H1 (cell line): Measurements from ENCODE around the gene HES1. TPM values are rescaled to one million over a fixed set of nuclear protein-coding genes. Genes with fewer than 3 reads are reported as not detected.

ENCODE experiments used
- CTCF ChIA-PET: fragments of 300-600 bp; sonication (Branson Sonifier 250); formaldehyde crosslinking; loops from one replicate; lab custom pipeline; 2021; ENCODE audit not compliant: partially characterized antibody; lab: Charles Lee
- POLR2A ChIA-PET: fragments of 300-600 bp; sonication (Branson Sonifier 250); formaldehyde crosslinking; loops from one replicate; lab custom pipeline; 2021; ENCODE audit warnings: inconsistent platforms; ENCODE audit not compliant: partially characterized antibody; lab: Charles Lee
- DNase-seq, 2 experiments: peaks; one replicate each; pipeline versions ENCODE4 v3.0.0 to v3.0.0-alpha.2; 2010 to 2022; ENCODE audit warnings: low spot score in 2 of 2, low read depth in 1 of 2, mixed read lengths in 1 of 2
- FAIRE-seq: peaks from 2 replicates; lab custom pipeline; 2011; peaks lifted over from hg19 to GRCh38; lab: Jason Lieb, UNC
- H2AFZ ChIP-seq: 2 replicates; pipeline ENCODE4 v1.8.1; 2012; ENCODE audit warnings: low read length, inconsistent platforms
- H2AK5ac ChIP-seq: 2 replicates; pipeline ENCODE4 v1.6.1; 2013; ENCODE audit warnings: low read depth, low read length
- H2BK120ac ChIP-seq: replicated peaks from 2 replicates; pipeline ENCODE3; 2013; ENCODE audit warnings: low read depth, low read length, inconsistent platforms
- H2BK12ac ChIP-seq: 2 replicates; pipeline ENCODE4 v1.6.1; 2013; ENCODE audit warnings: low read depth, low read length
- H2BK15ac ChIP-seq: 2 replicates; pipeline ENCODE4 v1.6.1; 2013; ENCODE audit warnings: low read length
- H2BK20ac ChIP-seq: 2 replicates; pipeline ENCODE4 v1.6.1; 2013; ENCODE audit warnings: low read length
- H2BK5ac ChIP-seq: 2 replicates; pipeline ENCODE4 v1.6.1; 2013; ENCODE audit warnings: low read depth, low read length
- H3K14ac ChIP-seq: 2 replicates; pipeline ENCODE4 v1.6.1; 2013; ENCODE audit warnings: inconsistent platforms; ENCODE audit not compliant: insufficient read length
- H3K18ac ChIP-seq: 2 replicates; pipeline ENCODE4 v1.6.1; 2013; ENCODE audit warnings: low read length; ENCODE audit errors: extremely low read depth
- H3K23ac ChIP-seq: 2 replicates; pipeline ENCODE4 v1.6.1; 2013; ENCODE audit warnings: inconsistent platforms; ENCODE audit not compliant: insufficient read length
- H3K23me2 ChIP-seq: 2 replicates; pipeline ENCODE4 v1.6.1; 2013; ENCODE audit warnings: low read depth, low read length
- H3K27ac ChIP-seq: 2 replicates; pipeline ENCODE4 v1.6.1; 2011; ENCODE audit warnings: low read depth, low read length, inconsistent platforms
- H3K27me3 ChIP-seq, 4 experiments: replicated peaks in 1 of 4; 1 replicate in 1 of 4; 2 replicates in 3 of 4; pipeline versions ENCODE4 v1.6.1 to v1.8.1; 2011 to 2013; ENCODE audit warnings: low read length in 3 of 4, mild to moderate bottlenecking in 3 of 4, inconsistent platforms in 2 of 4, mixed read lengths in 2 of 4, moderate library complexity in 1 of 4; ENCODE audit not compliant: control insufficient read depth in 3 of 4, insufficient read depth in 3 of 4; ENCODE audit errors: extremely low read depth in 1 of 4
- H3K36me3 ChIP-seq, 4 experiments: 2 replicates each; pipeline versions ENCODE4 v1.6.1 to v1.8.1; 2011 to 2013; ENCODE audit warnings: mild to moderate bottlenecking in 4 of 4, low read length in 3 of 4, moderate library complexity in 2 of 4, control low read depth in 1 of 4, inconsistent platforms in 1 of 4; ENCODE audit not compliant: insufficient read depth in 4 of 4, control insufficient read depth in 2 of 4
- H3K4ac ChIP-seq: replicated peaks from 2 replicates; pipeline ENCODE3; 2013; ENCODE audit warnings: low read length, low read depth, mixed read lengths, inconsistent platforms; ENCODE audit not compliant: insufficient read length
- H3K4me1 ChIP-seq, 4 experiments: replicated peaks in 1 of 4; 1 replicate in 1 of 4; 2 replicates in 3 of 4; pipeline versions ENCODE4 v1.6.1 to v1.8.1; 2011 to 2013; ENCODE audit warnings: low read length in 3 of 4, inconsistent platforms in 2 of 4, mixed read lengths in 1 of 4; ENCODE audit not compliant: insufficient read depth in 4 of 4, control insufficient read depth in 3 of 4
- H3K4me2 ChIP-seq, 2 experiments: 2 replicates each; pipeline versions ENCODE4 v1.6.1 to v1.8.1; 2011 to 2013; ENCODE audit warnings: low read depth in 2 of 2, low read length in 2 of 2, control low read depth in 1 of 2, inconsistent platforms in 1 of 2, mild to moderate bottlenecking in 1 of 2; ENCODE audit not compliant: insufficient read depth in 1 of 2
- H3K4me3 ChIP-seq, 4 experiments: fragments of 200-600, 300-600 bp in 1 of 4; sonication (generic), shearing (Covaris generic), sonication (Bioruptor Twin) in 1 of 4; 2 replicates each; pipeline versions ENCODE4 v1.5.1 to v1.8.1; 2011 to 2016; ENCODE audit warnings: low read length in 4 of 4, low read depth in 3 of 4, control low read depth in 2 of 4, inconsistent platforms in 2 of 4, mild to moderate bottlenecking in 2 of 4, mixed read lengths in 1 of 4, moderate library complexity in 1 of 4; ENCODE audit not compliant: insufficient read depth in 2 of 4; ENCODE audit errors: extremely low read depth in 1 of 4
- H3K56ac ChIP-seq: replicated peaks from 2 replicates; pipeline ENCODE3; 2013; ENCODE audit warnings: low read depth, mild to moderate bottlenecking, mixed read lengths, low read length, inconsistent platforms; ENCODE audit not compliant: insufficient read length
- H3K79me1 ChIP-seq: 2 replicates; pipeline ENCODE4 v1.6.1; 2013; ENCODE audit warnings: low read depth, low read length, control low read depth
- H3K79me2 ChIP-seq, 2 experiments: 2 replicates each; pipeline versions ENCODE4 v1.6.1 to v1.8.1; 2012 to 2013; ENCODE audit warnings: low read length in 2 of 2, mild to moderate bottlenecking in 2 of 2, inconsistent platforms in 1 of 2; ENCODE audit not compliant: insufficient read depth in 2 of 2, control insufficient read depth in 1 of 2
- H3K9ac ChIP-seq, 4 experiments: replicated peaks in 1 of 4; 1 replicate in 1 of 4; 2 replicates in 3 of 4; pipeline versions ENCODE4 v1.6.1 to v1.8.1; 2011 to 2013; ENCODE audit warnings: low read depth in 3 of 4, low read length in 3 of 4, control low read depth in 2 of 4, mild to moderate bottlenecking in 2 of 4, moderate library complexity in 2 of 4, inconsistent platforms in 1 of 4; ENCODE audit errors: extremely low read depth in 1 of 4
- H3K9me3 ChIP-seq, 2 experiments: 2 replicates each; pipeline versions ENCODE4 v1.6.1 to v1.8.1; 2012 to 2013; ENCODE audit warnings: mild to moderate bottlenecking in 2 of 2, moderate library complexity in 2 of 2, control low read depth in 1 of 2, inconsistent platforms in 1 of 2, low read depth in 1 of 2, low read length in 1 of 2, mixed read lengths in 1 of 2; ENCODE audit not compliant: insufficient read depth in 2 of 2
- H4K20me1 ChIP-seq, 2 experiments: replicated peaks in 1 of 2; 2 replicates each; pipeline versions ENCODE3 to v1.8.1; 2011 to 2013; ENCODE audit warnings: inconsistent platforms in 2 of 2, low read length in 2 of 2, mild to moderate bottlenecking in 1 of 2; ENCODE audit not compliant: insufficient read depth in 2 of 2, control insufficient read depth in 1 of 2
- H4K5ac ChIP-seq: 2 replicates; pipeline ENCODE4 v1.6.1; 2013; ENCODE audit warnings: low read length, low read depth, mixed read lengths, inconsistent platforms; ENCODE audit not compliant: insufficient read length
- H4K8ac ChIP-seq: 2 replicates; pipeline ENCODE4 v1.8.0; 2013; ENCODE audit warnings: mild to moderate bottlenecking, moderate library complexity, low read length, inconsistent platforms; ENCODE audit not compliant: insufficient read depth; ENCODE audit errors: extremely low read depth
- H4K91ac ChIP-seq: replicated peaks from 2 replicates; pipeline ENCODE3; 2013; ENCODE audit warnings: low read length, mixed read lengths, inconsistent platforms; ENCODE audit not compliant: insufficient read length
- CTBP2 ChIP-seq: IDR thresholded peaks from 2 replicates; pipeline ENCODE4 v1.7.0; 2011; ENCODE audit warnings: borderline replicate concordance, mild to moderate bottlenecking, moderate library complexity, mixed read lengths, low read length; ENCODE audit not compliant: insufficient read depth, insufficient read length
- MAFK ChIP-seq: IDR thresholded peaks from 2 replicates; pipeline ENCODE4 v1.6.1; 2012; ENCODE audit warnings: low read depth, mild to moderate bottlenecking, improper control_type of control experiment, low read length
- MAX ChIP-seq: IDR thresholded peaks from 2 replicates; pipeline ENCODE4 v1.6.1; 2012; ENCODE audit warnings: inconsistent platforms
- WGBS, 2 experiments: shearing (Covaris generic) in 1 of 2; methylation state at CpG; one replicate each; pipeline versions ENCODE4 v1.1.6 to v1.1.7; 2013 to 2015; ENCODE audit warnings: low lambda C conversion rate in 2 of 2, mixed read lengths in 2 of 2, inconsistent platforms in 1 of 2, low coverage in 1 of 2, missing lambda C conversion rate in 1 of 2; ENCODE audit not compliant: insufficient replicate concordance in 2 of 2, insufficient coverage in 1 of 2, insufficient read length in 1 of 2; ENCODE audit errors: extremely low coverage in 1 of 2, missing lambda C conversion rate in 1 of 2; 5-methylcytosine and 5-hydroxymethylcytosine counted together
- polyA plus RNA-seq, 7 experiments: library from polyadenylated mRNA; depleted of rRNA in 3 of 7; stranded (reverse) in 5 of 7; unstranded in 2 of 7; fragments of >200 nt in 5 of 7; fragments of 200-250 nt in 2 of 7; gene quantifications; 1 replicate in 5 of 7; 2 replicates in 1 of 7; 4 replicates in 1 of 7; pipeline versions ENCODE4 v1.2.1 to v1.2.3, GENCODE V29; 2011 to 2013; ENCODE audit warnings: missing spikeins in 2 of 7, mixed read lengths in 2 of 7
- total RNA-seq: library from RNA; stranded (reverse); fragmentation: NEBNext Ultra II Directional; extraction: Animal tissue kit (Norgen Biotek cat#: 25700); gene quantifications from 2 replicates; pipeline ENCODE4 v1.2.1, GENCODE V29; 2021

Gene HES1
- total and polyA plus RNA-seq, 2 of the 8 experiments (the other 6 are each of a cell fraction or from before 2014, with no cell fraction given): 7.9 to 12.9 TPM

- peaks cover 0 to 20% (median 6%) of the 10 kb centered on the region in 4 experiments; a peak in 5 of 7 replicates for H3K4me1 ChIP-seq
- peak in 1 of 2 experiments; percentile 56 for DNase-seq
Observed at GRCh38 chr3:194176274-194176991, 40.5 kb downstream of the HES1 start.

More at GRCh38 chr3:194176274-194176991, 40.5 kb downstream of the HES1 start:
- H3K23me2 ChIP-seq: no peaks in the 10 kb centered on the region
- H3K23ac ChIP-seq: no peak overlapping the region
- no peak overlapping the region for H3K9ac ChIP-seq
- no peaks in the 10 kb centered on the region for H3K79me2 ChIP-seq
- no peak overlapping the region; the same call in 1 of the 2 replicates for H3K18ac ChIP-seq
- H2BK120ac ChIP-seq: no peak overlapping the region
- 20% methylated on average over 18 of the region's 18 CpGs; no CpG with 5 or more reads in 1 of the 2 experiments for WGBS, 2 experiments
- H2BK15ac ChIP-seq: no peak overlapping the region
- H3K56ac ChIP-seq: no peak overlapping the region
- ChIA-PET POLR2A (interaction anchor here (1.6 kb wide), 1 partner anchor 14 kb away, joined by 3 read pairs; no protein-coding TSS in a partner anchor), CTCF (interaction anchor here (0.6 to 1.6 kb wide), 5 partner anchors 9 to 396 kb away, joined by 3 to 4 read pairs (median 3); no protein-coding TSS in a partner anchor)
- H2BK20ac ChIP-seq: no peak overlapping the region
- no peak overlapping the region for H2AK5ac ChIP-seq
- no peak overlapping the region for H2BK12ac ChIP-seq
- no peaks in the 10 kb centered on the region; a peak in 1 of 7 replicates for H3K27me3 ChIP-seq
- no peak overlapping the region for H2BK5ac ChIP-seq
- no peak overlapping the region for H4K5ac ChIP-seq
- H3K27ac ChIP-seq: no peak overlapping the region
- H3K14ac ChIP-seq: no peak overlapping the region
- H3K79me1 ChIP-seq: no peaks in the 10 kb centered on the region
- H2AFZ ChIP-seq: no peak overlapping the region
- H4K91ac ChIP-seq: no peak overlapping the region
- H3K4me2 ChIP-seq: peak overlapping the region; percentile 36 to 58; a peak in 3 of 4 replicates
- no peak for FAIRE-seq
- H3K36me3 ChIP-seq: no peaks in the 10 kb centered on the region
- H3K9me3 ChIP-seq: no peaks in the 10 kb centered on the region
- H4K8ac ChIP-seq: no peak overlapping the region
- H3K4me3 ChIP-seq: peak overlapping the region in 1 of 4 experiments; percentile 22; a peak in 1 of 8 replicates
- no peak for TF ChIP-seq CTBP2
- TF ChIP-seq MAFK: peak; percentile 52; the same call in 1 of the 2 replicates
- TF ChIP-seq MAX: 0 out of 2 replicates have a peak, but pooled peaks have one; percentile 11
- TF ChIP-seq, all 59 proteins: peak for 2
- H3K4ac ChIP-seq: no peak overlapping the region
- H4K20me1 ChIP-seq: no peaks in the 10 kb centered on the region
